GM21423 (cell line): ENCODE results near the gene ZNF532.
"Not testable (repeated sequence)": the region's sequence is repeated elsewhere in the genome, so short reads cannot be mapped to it uniquely, and the experiment has no call there.

Source experiments
- ATAC-seq: cut with Tn5 transposase; IDR thresholded peaks from one replicate; pipeline ENCODE4 v1.9.1; 2021; ENCODE audit warnings: mild to moderate bottlenecking, moderate library complexity; ENCODE audit not compliant: unreplicated experiment

Gene ZNF532

GRCh38 chr18:59001721-59002120 lies 137.0 kb downstream of the ZNF532 start:
- no peak for ATAC-seq

GRCh38 chr18:59002974-59003594 lies 138.4 kb downstream of the ZNF532 start:
- ATAC-seq, result no peak

- no peak for ATAC-seq
Observed at GRCh38 chr18:59005262-59005661, 140.6 kb downstream of the ZNF532 start.

GRCh38 chr18:59006461-59007067 lies 141.9 kb downstream of the ZNF532 start:
- no peak for ATAC-seq

- no peak for ATAC-seq
Observed at GRCh38 chr18:59008302-59008974, 143.8 kb downstream of the ZNF532 start.

- ATAC-seq, result no peak
Observed at GRCh38 chr18:59009846-59010245, 145.2 kb downstream of the ZNF532 start.

- no peak for ATAC-seq
Observed at GRCh38 chr18:59011289-59011688, 146.6 kb downstream of the ZNF532 start.

GRCh38 chr18:59011786-59012185 lies 147.1 kb downstream of the ZNF532 start:
- ATAC-seq, result no peak

- no peak for ATAC-seq
Observed at GRCh38 chr18:59012815-59013705, 148.4 kb downstream of the ZNF532 start.

GRCh38 chr18:59013744-59014143 lies 149.1 kb downstream of the ZNF532 start:
- ATAC-seq, result no peak

- ATAC-seq, result no peak
Observed at GRCh38 chr18:59015531-59016152, 151.0 kb downstream of the ZNF532 start.

GRCh38 chr18:59021500-59021899 lies 156.8 kb downstream of the ZNF532 start:
- no peak for ATAC-seq

GRCh38 chr18:59022167-59022945 lies 157.7 kb downstream of the ZNF532 start:
- no peak for ATAC-seq

GRCh38 chr18:59024829-59025228 lies 160.2 kb downstream of the ZNF532 start:
- ATAC-seq, result no peak

GRCh38 chr18:59025532-59025931 lies 160.9 kb downstream of the ZNF532 start:
- not testable (repeated sequence) for ATAC-seq

GRCh38 chr18:59026364-59026763 lies 161.7 kb downstream of the ZNF532 start:
- no peak for ATAC-seq

GRCh38 chr18:59026831-59027410 lies 162.2 kb downstream of the ZNF532 start:
- no peak for ATAC-seq

- no peak for ATAC-seq
Observed at GRCh38 chr18:59029663-59030429, 165.2 kb downstream of the ZNF532 start.

- ATAC-seq, result no peak
Observed at GRCh38 chr18:59032308-59032707, 167.6 kb downstream of the ZNF532 start.
